GM12872 (cell line): ENCODE results near the gene TMEM154.

Source experiments
- CTCF ChIP-seq: IDR thresholded peaks from 3 replicates; pipeline ENCODE4 v1.5.1; 2011; ENCODE audit warnings: low read depth, mild to moderate bottlenecking, low read length, moderate library complexity; ENCODE audit not compliant: insufficient read depth

The TMEM154 gene

DNA sequence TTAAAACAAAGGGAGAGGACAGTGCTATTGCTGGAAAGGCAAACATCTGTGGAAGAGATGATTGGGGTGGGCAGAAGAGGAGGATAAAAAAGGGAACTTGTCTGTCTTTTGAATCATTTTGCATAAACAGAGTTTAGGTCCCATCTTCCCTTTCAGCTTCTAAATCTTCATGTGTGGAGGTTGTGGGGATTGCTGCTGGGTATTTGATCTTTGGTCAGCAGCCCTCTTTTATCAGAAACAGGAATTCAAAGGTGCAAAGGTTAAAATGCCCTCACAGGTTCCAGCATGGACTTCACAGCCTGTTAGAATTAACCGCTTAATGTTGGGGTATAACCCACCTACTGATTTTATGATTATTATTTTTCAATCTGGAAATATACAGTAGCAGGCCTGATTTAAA, 39.5 kb upstream of the TMEM154 start:
- TF ChIP-seq CTCF: no peak

DNA sequence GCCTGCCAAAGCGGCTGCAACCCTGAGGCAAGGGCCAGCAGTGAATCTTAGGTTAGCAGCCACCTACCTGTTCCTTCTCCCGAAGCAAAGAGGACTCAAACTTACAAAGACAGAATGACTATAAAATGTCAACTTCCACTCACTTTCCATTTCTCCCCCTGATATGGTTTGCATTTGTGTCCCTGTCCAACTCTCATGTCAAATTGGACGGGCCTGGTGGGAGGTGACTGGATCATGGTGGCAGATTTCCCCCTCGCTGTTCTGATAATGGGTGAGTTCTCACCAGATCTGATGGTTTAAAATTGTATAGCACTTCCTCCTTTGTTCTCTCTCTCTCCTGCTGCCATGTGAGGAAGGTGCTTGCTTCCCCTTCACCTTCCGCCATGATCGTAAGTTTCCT, 35.3 kb upstream of the TMEM154 start:
- no peak for TF ChIP-seq CTCF

DNA sequence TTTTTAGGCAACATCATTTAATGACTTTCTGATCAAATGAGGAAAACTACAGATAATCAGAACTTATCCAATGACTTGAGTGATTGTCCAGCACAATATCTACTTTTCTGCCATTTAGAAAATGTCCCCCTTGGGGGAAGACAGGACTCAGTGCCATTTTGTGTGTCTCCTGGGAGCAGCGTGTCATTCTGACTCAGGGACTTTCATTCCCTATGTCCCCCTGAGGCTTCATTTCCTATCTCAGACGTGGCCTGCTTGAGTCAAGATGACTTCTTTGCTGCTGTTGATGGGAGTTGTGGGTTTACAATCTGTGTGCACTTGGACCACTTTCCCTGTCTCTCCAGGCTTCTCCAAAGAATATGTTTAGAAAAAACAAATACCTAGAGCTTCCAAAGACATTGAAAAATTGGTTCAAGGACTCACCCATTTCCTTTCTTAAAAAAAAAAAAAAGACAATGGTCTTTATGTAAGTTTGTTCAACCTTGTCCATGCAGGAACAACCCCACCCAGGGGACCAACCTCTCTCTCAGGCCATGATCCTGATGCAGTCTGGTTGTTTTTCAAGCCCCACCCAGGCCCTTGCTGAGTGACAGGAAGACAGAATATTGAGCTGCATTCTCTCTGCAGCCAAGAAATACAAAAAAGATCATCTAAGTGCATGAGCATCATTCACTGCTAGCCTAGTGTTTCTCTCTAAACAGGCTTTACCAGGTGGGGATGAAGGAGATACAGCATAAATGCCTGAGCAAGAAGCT, 34.3 kb upstream of the TMEM154 start:
- no peak for TF ChIP-seq CTCF

- TF ChIP-seq CTCF: no peak
Observed at GRCh38 chr4:152709675-152710438, 30.1 kb upstream of the TMEM154 start.

- no peak for TF ChIP-seq CTCF
Observed at GRCh38 chr4:152708796-152709195, 29.0 kb upstream of the TMEM154 start.

GRCh38 chr4:152708361-152708760, 28.6 kb upstream of the TMEM154 start:
- TF ChIP-seq CTCF: no peak

DNA sequence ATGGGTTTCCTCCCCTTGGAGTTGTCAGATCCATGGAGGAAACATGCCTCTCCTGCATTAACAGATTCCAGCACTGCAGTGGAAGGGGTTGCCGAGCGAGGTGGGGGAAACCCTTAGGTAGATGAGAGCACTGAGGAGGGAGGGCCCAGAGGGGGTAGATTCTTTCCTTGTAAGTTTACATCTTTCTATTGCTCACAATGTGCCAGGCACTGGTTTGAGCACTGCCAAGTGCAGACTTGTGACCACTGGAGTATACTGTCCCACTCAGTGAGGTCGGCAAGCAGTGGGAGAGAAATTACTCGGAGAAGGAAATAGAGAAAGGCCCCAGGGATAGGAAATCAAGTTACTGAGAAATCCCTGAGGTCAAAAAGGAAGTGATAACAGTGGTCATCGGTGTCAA, 27.8 kb upstream of the TMEM154 start:
- TF ChIP-seq CTCF: no peak
